IMR-90 (cell line): Measurements from ENCODE around the gene CDK5RAP2. TPM values are rescaled to one million over a fixed set of nuclear protein-coding genes. Genes with fewer than 3 reads are reported as not detected.
A peak's percentile ranks its signal among the peaks of the same experiment; 100 is the strongest.

Source experiments
- ATAC-seq: fragments of 200-7000 bp; cut with Tn5 transposase; 2 replicates; pipeline ENCODE4 v1.9.1; 2020; ENCODE audit warnings: low read depth, mild to moderate bottlenecking, moderate library complexity
- BruUV-seq: library from RNA; stranded (reverse); fragments of 400-500 nt; replicated peaks from 2 replicates; lab custom pipeline; 2021; lab: Mats Ljungman, UMichigan
- CTCF ChIA-PET: fragments of 300-600 bp; formaldehyde crosslinking; extraction: SDS; loops from one replicate; lab custom pipeline; 2021; ENCODE audit warnings: antibody characterized with exemption; lab: Yijun Ruan, JAX
- POLR2A ChIA-PET: fragments of 300-600 bp; sonication (Branson Sonifier 250); formaldehyde crosslinking; loops from one replicate; lab custom pipeline; 2022; ENCODE audit warnings: antibody characterized with exemption; ENCODE audit not compliant: unreplicated experiment; lab: Charles Lee
- DNase-seq: peaks from one replicate; pipeline ENCODE4 v3.0.0; 2013
- H2AFZ ChIP-seq: replicated peaks from 2 replicates; pipeline ENCODE3; 2013; ENCODE audit warnings: low read length, mild to moderate bottlenecking; ENCODE audit not compliant: poor library complexity
- H2AK5ac ChIP-seq: 2 replicates; pipeline ENCODE4 v1.6.1; 2013; ENCODE audit warnings: low read depth, low read length, inconsistent platforms
- H2AK9ac ChIP-seq: replicated peaks from 2 replicates; pipeline ENCODE3; 2013; ENCODE audit warnings: mild to moderate bottlenecking, low read depth, low read length, moderate library complexity; ENCODE audit not compliant: poor library complexity
- H2BK120ac ChIP-seq: 2 replicates; pipeline ENCODE4 v1.6.1; 2013; ENCODE audit warnings: low read depth, low read length, inconsistent platforms
- H2BK15ac ChIP-seq: 3 replicates; pipeline ENCODE4 v1.6.1; 2013; ENCODE audit warnings: low read depth, low read length, inconsistent platforms
- H2BK20ac ChIP-seq: 2 replicates; pipeline ENCODE4 v1.6.1; 2013; ENCODE audit warnings: low read depth, mild to moderate bottlenecking, inconsistent platforms, low read length, moderate library complexity
- H2BK5ac ChIP-seq: 2 replicates; pipeline ENCODE4 v1.6.1; 2013; ENCODE audit warnings: mild to moderate bottlenecking, low read depth, low read length, inconsistent platforms; ENCODE audit not compliant: poor library complexity, severe bottlenecking
- H3K14ac ChIP-seq: replicated peaks from 2 replicates; pipeline ENCODE4 v1.6.1; 2013; ENCODE audit warnings: low read depth, low read length, inconsistent platforms
- H3K18ac ChIP-seq: 2 replicates; pipeline ENCODE4 v1.6.1; 2013; ENCODE audit warnings: low read depth, low read length, control low read depth
- H3K23ac ChIP-seq: 2 replicates; pipeline ENCODE4 v1.6.1; 2013; ENCODE audit warnings: low read depth, low read length, inconsistent platforms
- H3K27ac ChIP-seq: 2 replicates; pipeline ENCODE4 v1.5.1; 2013; ENCODE audit warnings: mild to moderate bottlenecking, control low read depth, low read length; ENCODE audit not compliant: insufficient read depth
- H3K27me3 ChIP-seq: 2 replicates; pipeline ENCODE4 v1.6.1; 2013; ENCODE audit warnings: low read length; ENCODE audit not compliant: control insufficient read depth, insufficient read depth
- H3K36me3 ChIP-seq: 2 replicates; pipeline ENCODE4 v1.6.1; 2013; ENCODE audit warnings: low read length, mixed read lengths; ENCODE audit not compliant: control insufficient read depth, insufficient read depth
- H3K4ac ChIP-seq: 2 replicates; pipeline ENCODE4 v1.6.1; 2013; ENCODE audit warnings: low read depth, low read length, inconsistent platforms
- H3K4me1 ChIP-seq: 2 replicates; pipeline ENCODE4 v1.6.1; 2013; ENCODE audit warnings: low read length, mixed read lengths; ENCODE audit not compliant: control insufficient read depth, insufficient read depth
- H3K4me2 ChIP-seq: 2 replicates; pipeline ENCODE4 v1.6.1; 2013; ENCODE audit warnings: low read depth, mild to moderate bottlenecking, control low read depth, low read length, moderate library complexity
- H3K4me3 ChIP-seq: 2 replicates; pipeline ENCODE4 v1.5.1; 2013; ENCODE audit warnings: low read depth, mild to moderate bottlenecking, control low read depth, low read length, moderate library complexity; ENCODE audit not compliant: insufficient read depth
- H3K56ac ChIP-seq: 2 replicates; pipeline ENCODE4 v1.6.1; 2013; ENCODE audit warnings: low read length, inconsistent platforms; ENCODE audit not compliant: insufficient read depth; ENCODE audit errors: extremely low read depth
- H3K79me1 ChIP-seq, 2 experiments: 2 replicates each; pipeline ENCODE4 v1.6.1; 2013; ENCODE audit warnings: low read length in 2 of 2, inconsistent platforms in 1 of 2, low read depth in 1 of 2
- H3K9ac ChIP-seq: 2 replicates; pipeline ENCODE4 v1.6.1; 2013; ENCODE audit warnings: low read depth, low read length, control low read depth
- H3K9me1 ChIP-seq: 2 replicates; pipeline ENCODE4 v1.6.1; 2013; ENCODE audit warnings: low read length, inconsistent platforms; ENCODE audit not compliant: insufficient read depth
- H3K9me3 ChIP-seq: 2 replicates; pipeline ENCODE4 v1.6.1; 2013; ENCODE audit warnings: low read length; ENCODE audit not compliant: control insufficient read depth, insufficient read depth
- H4K20me1 ChIP-seq: 2 replicates; pipeline ENCODE4 v1.6.1; 2013; ENCODE audit warnings: low read length, inconsistent platforms; ENCODE audit not compliant: insufficient read depth
- H4K5ac ChIP-seq: 2 replicates; pipeline ENCODE4 v1.6.1; 2013; ENCODE audit warnings: mild to moderate bottlenecking, low read depth, low read length, control low read depth
- H4K8ac ChIP-seq, 2 experiments: 2 replicates each; pipeline ENCODE4 v1.6.1; 2013; ENCODE audit warnings: low read depth in 2 of 2, low read length in 2 of 2, control low read depth in 1 of 2, inconsistent platforms in 1 of 2
- H4K91ac ChIP-seq: 2 replicates; pipeline ENCODE4 v1.6.1; 2013; ENCODE audit warnings: low read depth, low read length, inconsistent platforms; ENCODE audit not compliant: insufficient read depth
- BHLHE40 ChIP-seq: fragments of 150-350 bp; IDR thresholded peaks from 2 replicates; pipeline ENCODE4 v1.6.1; 2016; ENCODE audit warnings: mild to moderate bottlenecking, low read depth, low read length
- CEBPB ChIP-seq: IDR thresholded peaks from 2 replicates; pipeline ENCODE4 v1.6.1; 2012; ENCODE audit warnings: low read depth, low read length, improper control_type of control experiment
- CHD1 ChIP-seq: IDR thresholded peaks from 2 replicates; pipeline ENCODE4 v1.6.1; 2012; ENCODE audit warnings: low read depth, low read length, improper control_type of control experiment
- FOS ChIP-seq: fragments of 150-350 bp; IDR thresholded peaks from 2 replicates; pipeline ENCODE4 v1.6.1; 2016; ENCODE audit warnings: low read depth, low read length
- MAFK ChIP-seq: IDR thresholded peaks from 2 replicates; pipeline ENCODE4 v1.6.1; 2012; ENCODE audit warnings: low read depth, low read length, improper control_type of control experiment
- MAZ ChIP-seq: IDR thresholded peaks from 2 replicates; pipeline ENCODE4 v1.6.1; 2012; ENCODE audit warnings: low read depth, mild to moderate bottlenecking, low read length, improper control_type of control experiment, moderate library complexity, borderline replicate concordance
- MXI1 ChIP-seq: IDR thresholded peaks from 2 replicates; pipeline ENCODE4 v1.6.1; 2012; ENCODE audit warnings: low read depth, mild to moderate bottlenecking, low read length, moderate library complexity, borderline replicate concordance
- NFE2L2 ChIP-seq: fragments of 150-350 bp; IDR thresholded peaks from 2 replicates; pipeline ENCODE4 v1.6.1; 2016; ENCODE audit warnings: low read depth, mild to moderate bottlenecking, low read length
- POLR2A ChIP-seq: IDR thresholded peaks from 2 replicates; pipeline ENCODE4 v1.6.1; 2012; ENCODE audit warnings: mild to moderate bottlenecking, low read depth, low read length
- RAD21 ChIP-seq: IDR thresholded peaks from 2 replicates; pipeline ENCODE4 v1.6.1; 2012; ENCODE audit warnings: low read length, improper control_type of control experiment
- RCOR1 ChIP-seq: IDR thresholded peaks from 2 replicates; pipeline ENCODE4 v1.6.1; 2012; ENCODE audit warnings: mild to moderate bottlenecking, low read length, improper control_type of control experiment; ENCODE audit not compliant: insufficient replicate concordance
- SMC3 ChIP-seq: fragments of 150-350 bp; IDR thresholded peaks from 2 replicates; pipeline ENCODE4 v1.6.1; 2016; ENCODE audit warnings: low read depth, mild to moderate bottlenecking, antibody characterized with exemption, low read length, moderate library complexity
- USF2 ChIP-seq: fragments of 150-350 bp; IDR thresholded peaks from 2 replicates; pipeline ENCODE4 v1.6.1; 2017; ENCODE audit warnings: mild to moderate bottlenecking, antibody characterized with exemption, low read length, low read depth
- WGBS, 2 experiments: methylation state at CpG; one replicate each; pipeline versions ENCODE4 v1.1.5 to v1.1.7; 2013; ENCODE audit warnings: missing lambda C conversion rate in 2 of 2; ENCODE audit not compliant: insufficient read length in 1 of 2; ENCODE audit errors: extremely low coverage in 2 of 2; 5-methylcytosine and 5-hydroxymethylcytosine counted together
- dilution Hi-C: fragments of 300-500 bp; cut with HindIII; formaldehyde crosslinking; loops from one replicate; pipeline ENCODE4 v1.14.3; 2018; ENCODE audit warnings: low sequenced_read_pairs; ENCODE audit not compliant: unreplicated experiment
- in situ Hi-C: fragments of 300-500 bp; cut with MboI; formaldehyde crosslinking; loops from 3 replicates; pipeline ENCODE4 v1.14.3; 2019; ENCODE audit warnings: low sequenced_read_pairs, inconsistent platforms, mixed read lengths
- intact Hi-C: fragments of 100-400 bp; cut with micrococcal nuclease; formaldehyde crosslinking; loops from 2 replicates; pipeline ENCODE4 v1.10.0; 2022
- polyA plus RNA-seq, 3 experiments: library from polyadenylated mRNA; depleted of rRNA; stranded (reverse); fragments of >200 nt; gene quantifications; 2 replicates each; pipeline ENCODE4 v1.2.3, GENCODE V29; 2012; ENCODE audit warnings: low replicate concordance in 1 of 3
- total RNA-seq: library from RNA; depleted of rRNA; stranded (reverse); fragments of >200 nt; gene quantifications from 2 replicates; pipeline ENCODE4 v1.2.3, GENCODE V29; 2012
- TF ChIP-seq, protein P1 (sequence below): fragments of 150-350 bp; IDR thresholded peaks from 2 replicates; pipeline ENCODE4 v1.6.1; 2016; ENCODE audit warnings: low read depth, mild to moderate bottlenecking, low read length, moderate library complexity, borderline replicate concordance

CDK5RAP2 gene
- total and polyA plus RNA-seq, 2 of the 4 experiments (the other 2 are of a cell fraction): 29.5 to 31.7 TPM

GRCh38 chr9:120383999-120384924 is 195.7 kb downstream of the CDK5RAP2 start:
- Histone ChIP-seq H2BK5ac (no peak overlapping the region), H3K27ac (no peak overlapping the region), H4K5ac (no peak overlapping the region; the same call in 1 of the 2 replicates), H2AK9ac (peak overlapping the region; percentile 44), H2AFZ (peak overlapping the region; percentile 16), H3K9me1 (peaks cover 2% of the 10 kb centered on the region; the same call in 1 of the 2 replicates), H4K20me1 (no peaks in the 10 kb centered on the region), H3K4ac (peak overlapping the region; percentile 12), H2BK20ac (no peak overlapping the region), H3K4me3 (no peak overlapping the region), H2AK5ac (peak overlapping the region; percentile 25; the same call in 1 of the 2 replicates), H3K4me1 (peaks cover 6% of the 10 kb centered on the region; the same call in 1 of the 2 replicates), H4K8ac (no peak overlapping the region; a peak in 1 of 4 replicates), H3K9ac (no peak overlapping the region), H2BK15ac (no peak overlapping the region), H3K23ac (no peak overlapping the region), H3K18ac (no peak overlapping the region), H3K14ac (no peak overlapping the region), H3K36me3 (peaks cover 4% of the 10 kb centered on the region; the same call in 1 of the 2 replicates), H3K27me3 (no peaks in the 10 kb centered on the region), H3K4me2 (no peak overlapping the region), H3K56ac (no peak overlapping the region), H3K79me1 (no peaks in the 10 kb centered on the region), H2BK120ac (0 out of 2 replicates have a peak overlapping the region, but pooled peaks have one; percentile 29), H3K9me3 (no peaks in the 10 kb centered on the region; the same call in 1 of the 2 replicates), H4K91ac (peak overlapping the region; percentile 23; the same call in 1 of the 2 replicates)
- CTCF ChIA-PET: no interaction called here
- BruUV-seq: no TSS peak
- WGBS, 2 experiments: 64% methylated on average over 13 of the region's 24 CpGs; no CpG with 5 or more reads in 1 of the 2 experiments
- in situ Hi-C loops (no loop called here), intact Hi-C loops (no loop called here), dilution Hi-C loops (no loop called here)
- POLR2A ChIA-PET: no interaction called here
- DNase-seq (peak; percentile 65), ATAC-seq (peak; percentile 58)
- TF ChIP-seq MAFK (no peak), USF2 (no peak), MAZ (no peak), CHD1 (no peak), NFE2L2 (no peak), MXI1 (no peak), FOS (no peak), CEBPB (no peak), BHLHE40 (no peak), RCOR1 (no peak), RAD21 (no peak), SMC3 (no peak), POLR2A (no peak)
- TF ChIP-seq, protein P1, sequence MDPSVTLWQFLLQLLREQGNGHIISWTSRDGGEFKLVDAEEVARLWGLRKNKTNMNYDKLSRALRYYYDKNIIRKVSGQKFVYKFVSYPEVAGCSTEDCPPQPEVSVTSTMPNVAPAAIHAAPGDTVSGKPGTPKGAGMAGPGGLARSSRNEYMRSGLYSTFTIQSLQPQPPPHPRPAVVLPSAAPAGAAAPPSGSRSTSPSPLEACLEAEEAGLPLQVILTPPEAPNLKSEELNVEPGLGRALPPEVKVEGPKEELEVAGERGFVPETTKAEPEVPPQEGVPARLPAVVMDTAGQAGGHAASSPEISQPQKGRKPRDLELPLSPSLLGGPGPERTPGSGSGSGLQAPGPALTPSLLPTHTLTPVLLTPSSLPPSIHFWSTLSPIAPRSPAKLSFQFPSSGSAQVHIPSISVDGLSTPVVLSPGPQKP: no peak
